GM20000 (cell line): Measurements from ENCODE around the gene FAM149B1.

Source experiments
- DNase-seq: peaks from one replicate; pipeline ENCODE4 v3.0.0; 2012; ENCODE audit warnings: low spot score
- CTCF ChIP-seq: IDR thresholded peaks from 2 replicates; pipeline ENCODE4 v1.5.1; 2012; ENCODE audit warnings: mild to moderate bottlenecking, control low read depth; ENCODE audit errors: extremely low read depth, missing control alignments

The FAM149B1 gene

GRCh38 chr10:73206385-73206784 lies 38.5 kb downstream of the FAM149B1 start:
- no peak for TF ChIP-seq CTCF
- no peak for DNase-seq

GRCh38 chr10:73207883-73208282 lies 40.0 kb downstream of the FAM149B1 start:
- no peak for DNase-seq
- TF ChIP-seq CTCF: no peak

- no peak for TF ChIP-seq CTCF
- no peak for DNase-seq
Observed at GRCh38 chr10:73209705-73210104, 41.8 kb downstream of the FAM149B1 start.

GRCh38 chr10:73210395-73211105 lies 42.6 kb downstream of the FAM149B1 start:
- no peak for TF ChIP-seq CTCF
- DNase-seq: no peak

GRCh38 chr10:73211106-73211811 lies 43.3 kb downstream of the FAM149B1 start:
- TF ChIP-seq CTCF: no peak
- no peak for DNase-seq

GRCh38 chr10:73215749-73216148 lies 47.8 kb downstream of the FAM149B1 start:
- TF ChIP-seq CTCF: no peak
- no peak for DNase-seq

GRCh38 chr10:73217628-73218027 lies 49.7 kb downstream of the FAM149B1 start:
- no peak for TF ChIP-seq CTCF
- DNase-seq: no peak
